ENCODE data around the gene S100A10. TPM values are rescaled to one million over a fixed set of nuclear protein-coding genes. Genes with fewer than 3 reads are reported as not detected.

Gene S100A10
- polyA plus RNA-seq, 1 donor from 2014 or later, result 24.5 TPM

GRCh38 chr1:151944857-151945575, 48.6 kb downstream of the S100A10 start:
- no peaks in the 10 kb centered on the region for H4K20me1 ChIP-seq (ENCODE audit: insufficient read depth)
- H3K36me3 ChIP-seq (ENCODE audit: insufficient read depth, low read length), result no peaks in the 10 kb centered on the region
- H3K9me2 ChIP-seq (ENCODE audit: insufficient read depth, low read length), result no peaks in the 10 kb centered on the region
- no peak overlapping the region for H3K4me3 ChIP-seq (ENCODE audit: low read length)
- no peaks in the 10 kb centered on the region for H3K27me3 ChIP-seq (ENCODE audit: insufficient read depth, low read depth, low read length)
- H3K79me2 ChIP-seq (replicated peaks; ENCODE audit: insufficient read depth, low read length), result no peaks in the 10 kb centered on the region
- no peaks in the 10 kb centered on the region for H3F3A ChIP-seq (ENCODE audit: insufficient read depth, low read length, poor library complexity, severe bottlenecking)
- H3K9me3 ChIP-seq (ENCODE audit: low read length), result no peaks in the 10 kb centered on the region
- no peak overlapping the region for H3K9ac ChIP-seq (ENCODE audit: low read length)
- no peak for TF ChIP-seq TAF1 (IDR thresholded peaks at IDR 0.05; ENCODE audit: low read depth)
- TF ChIP-seq EP300 (conservative IDR thresholded peaks at IDR 0.05; ENCODE audit: poor library complexity, severe bottlenecking), result no peak
- no peak for TF ChIP-seq REST (IDR thresholded peaks at IDR 0.05; ENCODE audit: borderline replicate concordance)
- no peak for TF ChIP-seq RAD21 (conservative IDR thresholded peaks at IDR 0.05)
- TF ChIP-seq EZH2 (IDR thresholded peaks at IDR 0.05; ENCODE audit: borderline replicate concordance, insufficient read depth, low read length, poor library complexity, severe bottlenecking), result no peak
- TF ChIP-seq SMC3 (conservative IDR thresholded peaks at IDR 0.05; ENCODE audit: poor library complexity), result no peak
- TF ChIP-seq CTCF (IDR thresholded peaks at IDR 0.05; ENCODE audit: poor library complexity, severe bottlenecking), result no peak
- no peak for TF ChIP-seq POLR2AphosphoS5 (IDR thresholded peaks at IDR 0.05)
- TF ChIP-seq MXI1 (conservative IDR thresholded peaks at IDR 0.05; ENCODE audit: poor library complexity, severe bottlenecking), result no peak
- no peak overlapping the region for H2AFZ ChIP-seq (ENCODE audit: low read depth, low read length)
- no peak overlapping the region for H3K27ac ChIP-seq (ENCODE audit: low read length)
- H3K4me2 ChIP-seq (ENCODE audit: low read length), result no peak overlapping the region

GRCh38 chr1:151944126-151944856, 49.4 kb downstream of the S100A10 start:
- H3K9ac ChIP-seq (ENCODE audit: low read length), result no peak overlapping the region
- no peaks in the 10 kb centered on the region for H3K9me3 ChIP-seq (ENCODE audit: low read length)
- H3K36me3 ChIP-seq (ENCODE audit: insufficient read depth, low read length), result no peaks in the 10 kb centered on the region
- no peaks in the 10 kb centered on the region for H3K9me2 ChIP-seq (ENCODE audit: insufficient read depth, low read length)
- no peaks in the 10 kb centered on the region for H4K20me1 ChIP-seq (ENCODE audit: insufficient read depth)
- TF ChIP-seq CTCF (IDR thresholded peaks at IDR 0.05; ENCODE audit: poor library complexity, severe bottlenecking) (no peak), EP300 (conservative IDR thresholded peaks at IDR 0.05; ENCODE audit: poor library complexity, severe bottlenecking) (peak; percentile 69), REST (IDR thresholded peaks at IDR 0.05; ENCODE audit: borderline replicate concordance) (no peak), POLR2AphosphoS5 (IDR thresholded peaks at IDR 0.05) (peak; percentile 45)
- no peak overlapping the region for H3K27ac ChIP-seq (ENCODE audit: low read length)
- H3K4me2 ChIP-seq (ENCODE audit: low read length), result no peak overlapping the region
- no peak overlapping the region for H2AFZ ChIP-seq (ENCODE audit: low read depth, low read length)
- no peaks in the 10 kb centered on the region for H3K79me2 ChIP-seq (replicated peaks; ENCODE audit: insufficient read depth, low read length)
- H3F3A ChIP-seq (ENCODE audit: insufficient read depth, low read length, poor library complexity, severe bottlenecking), result no peaks in the 10 kb centered on the region
- no peak overlapping the region for H3K4me3 ChIP-seq (ENCODE audit: low read length)
- H3K27me3 ChIP-seq (ENCODE audit: insufficient read depth, low read depth, low read length), result no peaks in the 10 kb centered on the region
